Tibial artery (tissue), 4 donors: ENCODE results near the gene MYH7B.

ENCODE experiments used
- DNase-seq, 2 donors: peaks; one replicate each; pipeline ENCODE4 v3.0.0-alpha.2; 2019
- H3K27ac ChIP-seq, 2 donors: fragments of 200-600 bp; sonication (generic) in 1 of 2; 1 replicate in 1 of 2; 2 replicates in 1 of 2; pipeline ENCODE4 v1.5.1; 2018 to 2019; ENCODE audit warnings: mild to moderate bottlenecking in 1 of 2
- H3K27me3 ChIP-seq, 2 donors: fragments of 200-600 bp; sonication (generic) in 1 of 2; one replicate each; pipeline versions ENCODE4 v1.5.1 to v1.6.0; 2016 to 2019
- H3K36me3 ChIP-seq, 3 donors: fragments of 200-600 bp; sonication (generic) in 2 of 3; one replicate each; pipeline ENCODE4 v1.5.1; 2016 to 2019; ENCODE audit warnings: mild to moderate bottlenecking in 2 of 3
- H3K4me1 ChIP-seq, 4 donors: fragments of 200-600 bp; sonication (generic) in 2 of 4; 1 replicate in 3 of 4; 2 replicates in 1 of 4; pipeline ENCODE4 v1.5.1; 2016 to 2019
- H3K4me3 ChIP-seq, 2 donors: fragments of 200-600 bp; sonication (generic) in 1 of 2; 1 replicate in 1 of 2; 2 replicates in 1 of 2; pipeline ENCODE4 v1.5.1; 2018 to 2019; ENCODE audit warnings: mild to moderate bottlenecking in 2 of 2
- H3K9me3 ChIP-seq, 3 donors: fragments of 200-600 bp; sonication (generic) in 1 of 3; one replicate each; pipeline ENCODE4 v1.5.1; 2016 to 2019
- intact Hi-C: fragments of 100-400 bp; cut with DNase I; formaldehyde crosslinking; loops from one replicate; pipeline ENCODE4 v1.15.0; 2023; ENCODE audit warnings: low total_unique reads
- TF ChIP-seq, protein P1 (sequence below), 2 experiments: fragments of 200-600 bp in 1 of 2; fragments of 450-650 bp in 1 of 2; IDR thresholded peaks; one replicate each; pipeline ENCODE4 v1.5.1; 2017 to 2019; ENCODE audit warnings: antibody characterized with exemption in 2 of 2, mild to moderate bottlenecking in 1 of 2, moderate library complexity in 1 of 2

Gene MYH7B

DNA sequence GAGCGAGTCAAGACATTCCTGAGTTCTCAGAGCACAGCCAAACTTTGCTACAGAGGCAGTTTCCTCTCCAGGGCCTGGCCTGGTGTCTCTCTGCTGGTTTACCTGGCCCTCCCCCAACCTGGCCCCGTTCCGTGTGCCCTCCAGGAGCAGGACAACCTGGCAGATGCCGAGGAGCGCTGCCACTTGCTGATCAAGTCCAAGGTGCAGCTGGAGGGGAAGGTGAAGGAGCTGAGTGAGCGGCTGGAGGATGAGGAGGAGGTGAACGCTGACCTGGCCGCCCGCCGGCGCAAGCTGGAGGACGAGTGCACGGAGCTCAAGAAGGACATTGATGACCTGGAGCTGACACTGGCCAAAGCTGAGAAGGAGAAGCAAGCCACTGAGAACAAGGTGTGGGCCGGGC lies 39.5 kb downstream of the MYH7B start:
- no peak for DNase-seq
- TF ChIP-seq, protein P1, sequence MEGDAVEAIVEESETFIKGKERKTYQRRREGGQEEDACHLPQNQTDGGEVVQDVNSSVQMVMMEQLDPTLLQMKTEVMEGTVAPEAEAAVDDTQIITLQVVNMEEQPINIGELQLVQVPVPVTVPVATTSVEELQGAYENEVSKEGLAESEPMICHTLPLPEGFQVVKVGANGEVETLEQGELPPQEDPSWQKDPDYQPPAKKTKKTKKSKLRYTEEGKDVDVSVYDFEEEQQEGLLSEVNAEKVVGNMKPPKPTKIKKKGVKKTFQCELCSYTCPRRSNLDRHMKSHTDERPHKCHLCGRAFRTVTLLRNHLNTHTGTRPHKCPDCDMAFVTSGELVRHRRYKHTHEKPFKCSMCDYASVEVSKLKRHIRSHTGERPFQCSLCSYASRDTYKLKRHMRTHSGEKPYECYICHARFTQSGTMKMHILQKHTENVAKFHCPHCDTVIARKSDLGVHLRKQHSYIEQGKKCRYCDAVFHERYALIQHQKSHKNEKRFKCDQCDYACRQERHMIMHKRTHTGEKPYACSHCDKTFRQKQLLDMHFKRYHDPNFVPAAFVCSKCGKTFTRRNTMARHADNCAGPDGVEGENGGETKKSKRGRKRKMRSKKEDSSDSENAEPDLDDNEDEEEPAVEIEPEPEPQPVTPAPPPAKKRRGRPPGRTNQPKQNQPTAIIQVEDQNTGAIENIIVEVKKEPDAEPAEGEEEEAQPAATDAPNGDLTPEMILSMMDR (IDR thresholded peaks at IDR 0.05) = no peak
- no peaks in the 10 kb centered on the region for H3K9me3 ChIP-seq
- intact Hi-C loops = no loop called here
- H3K27ac ChIP-seq = no peak overlapping the region
- H3K4me1 ChIP-seq = no peaks in the 10 kb centered on the region
- H3K4me3 ChIP-seq = no peak overlapping the region
- H3K27me3 ChIP-seq = no peaks in the 10 kb centered on the region
- H3K36me3 ChIP-seq = peaks cover 38 to 74% (median 68%) of the 10 kb centered on the region in 3 donors

DNA sequence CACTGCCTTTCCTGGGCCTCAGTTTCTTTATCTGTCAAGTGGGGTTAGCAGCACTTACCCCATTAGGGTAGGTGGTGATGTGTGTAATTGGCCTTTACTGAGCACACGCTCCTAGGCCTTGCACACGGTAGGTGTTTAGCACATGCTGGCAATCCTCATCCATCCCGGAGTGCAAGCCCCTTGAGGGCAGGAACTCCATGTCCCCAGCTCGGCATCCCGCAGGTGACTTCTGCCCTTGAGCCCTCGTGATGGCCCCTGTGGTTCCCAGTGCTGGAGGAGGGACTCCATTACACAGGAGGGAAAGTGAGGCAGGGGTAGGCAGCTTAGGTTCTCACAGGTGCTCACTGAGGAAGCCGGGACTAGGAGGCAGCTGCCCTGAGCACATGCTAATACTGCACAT lies 40.0 kb downstream of the MYH7B start:
- DNase-seq = no peak
- no peaks in the 10 kb centered on the region for H3K4me1 ChIP-seq
- intact Hi-C loops = no loop called here
- no peaks in the 10 kb centered on the region for H3K27me3 ChIP-seq
- no peak overlapping the region for H3K27ac ChIP-seq
- no peak overlapping the region for H3K4me3 ChIP-seq
- TF ChIP-seq, protein P1 (IDR thresholded peaks at IDR 0.05) = no peak
- no peaks in the 10 kb centered on the region for H3K9me3 ChIP-seq
- peaks cover 42 to 79% (median 73%) of the 10 kb centered on the region in 3 donors for H3K36me3 ChIP-seq

DNA sequence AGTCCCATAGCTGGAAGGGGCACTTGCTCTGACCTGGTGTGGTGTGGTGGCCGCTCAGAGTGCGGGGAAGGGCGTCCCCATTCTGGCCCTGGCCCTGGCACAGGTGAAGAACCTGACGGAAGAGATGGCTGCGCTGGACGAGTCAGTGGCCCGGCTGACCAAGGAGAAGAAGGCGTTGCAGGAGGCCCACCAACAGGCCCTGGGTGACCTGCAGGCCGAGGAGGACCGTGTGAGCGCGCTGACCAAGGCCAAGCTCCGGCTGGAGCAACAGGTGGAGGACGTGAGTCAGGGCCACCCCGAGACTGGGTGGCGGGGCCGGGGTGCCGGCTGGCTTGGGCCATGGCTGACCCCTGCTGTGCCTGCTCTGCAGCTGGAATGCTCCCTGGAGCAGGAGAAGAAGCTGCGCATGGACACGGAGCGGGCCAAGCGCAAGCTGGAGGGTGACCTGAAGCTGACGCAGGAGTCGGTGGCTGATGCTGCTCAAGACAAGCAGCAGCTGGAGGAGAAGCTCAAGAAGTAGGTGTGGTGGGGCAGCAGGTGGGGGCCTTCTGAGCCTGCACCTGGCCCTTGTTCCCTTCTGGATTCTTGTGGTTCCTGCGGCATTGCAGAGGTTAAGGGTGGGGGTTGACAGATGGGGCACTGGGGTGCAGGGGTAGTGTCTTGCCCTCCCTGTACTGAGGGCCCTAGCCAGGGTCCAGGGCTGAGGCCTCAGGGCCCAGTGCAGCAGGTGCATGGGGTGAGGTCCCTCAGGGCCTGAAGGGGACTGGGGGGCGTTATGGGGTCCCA lies 40.8 kb downstream of the MYH7B start:
- intact Hi-C loops = no loop called here
- no peaks in the 10 kb centered on the region for H3K4me1 ChIP-seq

DNA sequence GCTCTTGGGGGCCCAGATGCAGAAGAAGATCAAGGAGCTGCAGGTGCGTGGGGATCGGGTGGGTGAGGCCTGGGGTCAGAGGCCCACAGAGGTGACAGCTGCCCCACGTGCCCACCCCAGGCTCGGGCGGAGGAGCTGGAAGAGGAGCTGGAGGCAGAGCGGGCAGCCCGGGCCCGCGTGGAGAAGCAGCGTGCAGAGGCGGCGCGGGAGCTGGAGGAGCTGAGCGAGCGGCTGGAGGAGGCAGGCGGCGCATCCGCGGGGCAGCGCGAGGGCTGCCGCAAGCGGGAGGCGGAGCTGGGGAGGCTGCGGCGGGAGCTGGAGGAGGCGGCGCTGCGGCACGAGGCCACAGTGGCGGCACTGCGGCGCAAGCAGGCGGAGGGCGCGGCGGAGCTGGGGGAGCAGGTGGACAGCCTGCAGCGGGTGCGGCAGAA lies 41.5 kb downstream of the MYH7B start:
- TF ChIP-seq, protein P1 (IDR thresholded peaks at IDR 0.05) = no peak
- peaks cover 50 to 94% (median 88%) of the 10 kb centered on the region in 3 donors for H3K36me3 ChIP-seq
- DNase-seq = no peak
- no peaks in the 10 kb centered on the region for H3K4me1 ChIP-seq
- H3K4me3 ChIP-seq = no peak overlapping the region
- no peaks in the 10 kb centered on the region for H3K27me3 ChIP-seq
- no peaks in the 10 kb centered on the region for H3K9me3 ChIP-seq
- intact Hi-C loops = no loop called here
- H3K27ac ChIP-seq = no peak overlapping the region

More for the DNA sequence above, 40.8 kb downstream of the MYH7B start:
- TF ChIP-seq, protein P1 (IDR thresholded peaks at IDR 0.05) = no peak
- no peaks in the 10 kb centered on the region for H3K9me3 ChIP-seq
- DNase-seq = no peak
- no peak overlapping the region for H3K27ac ChIP-seq
- no peak overlapping the region for H3K4me3 ChIP-seq
- peaks cover 47 to 87% (median 81%) of the 10 kb centered on the region in 3 donors for H3K36me3 ChIP-seq
- no peaks in the 10 kb centered on the region for H3K27me3 ChIP-seq

DNA sequence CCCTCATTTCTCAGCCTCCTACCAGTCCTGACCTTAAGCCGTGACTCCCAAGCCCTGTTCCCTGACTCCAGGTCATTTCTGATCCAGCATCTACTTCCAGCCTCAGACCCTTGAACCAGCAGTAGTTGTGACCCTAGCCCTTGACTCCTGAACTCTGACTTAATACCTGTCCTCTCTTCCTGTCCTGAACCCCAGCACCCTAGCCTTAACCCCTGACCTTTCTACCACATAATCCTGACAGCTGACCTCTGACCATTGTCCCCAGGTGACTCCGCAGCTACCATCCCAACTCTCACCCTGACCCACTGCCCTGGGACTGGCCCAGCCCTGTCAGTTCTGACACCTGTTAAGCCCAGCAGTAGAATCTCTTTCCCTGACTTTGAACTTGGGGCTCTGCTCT lies 42.1 kb downstream of the MYH7B start:
- no peak for DNase-seq
- intact Hi-C loops = no loop called here
- H3K27me3 ChIP-seq = no peaks in the 10 kb centered on the region
- H3K4me3 ChIP-seq = no peak overlapping the region
- H3K36me3 ChIP-seq = peaks cover 54 to 96% (median 93%) of the 10 kb centered on the region in 3 donors
- TF ChIP-seq, protein P1 (IDR thresholded peaks at IDR 0.05) = no peak
- no peak overlapping the region for H3K27ac ChIP-seq
- H3K4me1 ChIP-seq = no peaks in the 10 kb centered on the region
- no peaks in the 10 kb centered on the region for H3K9me3 ChIP-seq
